SK-N-SH (cell line): ENCODE results near the gene SHISA8. TPM values are rescaled to one million over a fixed set of nuclear protein-coding genes. Genes with fewer than 3 reads are reported as not detected.

Experiments
- CTCF ChIA-PET: fragments of 300-600, 350-600 bp; formaldehyde crosslinking; extraction: SDS; loops from one replicate; lab custom pipeline; 2021; lab: Yijun Ruan, JAX
- POLR2A ChIA-PET: fragments of 350-600 bp; sonication (Branson Sonifier 250); formaldehyde crosslinking; extraction: SDS; loops from one replicate; lab custom pipeline; 2020; ENCODE audit warnings: antibody characterized with exemption, inconsistent platforms; lab: Yijun Ruan, JAX
- DNase-seq: peaks from one replicate; pipeline ENCODE4 v3.0.0; 2012
- H2AFZ ChIP-seq: fragments of 200-600 bp; sonication (generic); 2 replicates; pipeline ENCODE4 v1.8.1; 2016; ENCODE audit warnings: antibody characterized with exemption, mild to moderate bottlenecking, low read depth
- H3F3A ChIP-seq: fragments of 200-600 bp; sonication (generic); replicated peaks from 2 replicates; pipeline ENCODE3; 2016; ENCODE audit warnings: antibody characterized with exemption, mild to moderate bottlenecking; ENCODE audit not compliant: insufficient read depth
- H3K27ac ChIP-seq, 2 experiments: fragments of 200-500 bp in 1 of 2; fragments of 200-600 bp in 1 of 2; sonication (Bioruptor generic) in 1 of 2; sonication (generic), shearing (Covaris generic) in 1 of 2; 2 replicates each; pipeline versions ENCODE4 v1.5.1 to v1.6.1; 2014 to 2016; ENCODE audit warnings: low read depth in 2 of 2, inconsistent platforms in 1 of 2, low read length in 1 of 2, mild to moderate bottlenecking in 1 of 2, mixed read lengths in 1 of 2
- H3K27me3 ChIP-seq: fragments of 200-600 bp; sonication (generic), shearing (Covaris generic); 2 replicates; pipeline ENCODE4 v1.6.1; 2016; ENCODE audit warnings: mixed run types; ENCODE audit not compliant: insufficient read depth
- H3K36me3 ChIP-seq, 2 experiments: fragments of 200-500 bp in 1 of 2; fragments of 200-600 bp in 1 of 2; sonication (Bioruptor generic) in 1 of 2; sonication (generic) in 1 of 2; replicated peaks in 1 of 2; 2 replicates each; pipeline versions ENCODE3 to v1.5.1; 2014 to 2016; ENCODE audit warnings: low read length in 1 of 2, mild to moderate bottlenecking in 1 of 2; ENCODE audit not compliant: insufficient read depth in 2 of 2, control insufficient read depth in 1 of 2
- H3K4me1 ChIP-seq, 2 experiments: fragments of 200-500 bp in 1 of 2; fragments of 200-600 bp in 1 of 2; sonication (Bioruptor generic) in 1 of 2; sonication (generic), shearing (Covaris generic) in 1 of 2; 2 replicates each; pipeline versions ENCODE4 v1.5.1 to v1.6.1; 2014 to 2016; ENCODE audit warnings: low read depth in 1 of 2, low read length in 1 of 2, mixed run types in 1 of 2; ENCODE audit not compliant: insufficient read depth in 2 of 2, control insufficient read depth in 1 of 2
- H3K4me2 ChIP-seq: fragments of 200-600 bp; sonication (generic), shearing (Covaris generic); 2 replicates; pipeline ENCODE4 v1.6.1; 2017; ENCODE audit warnings: mixed run types
- H3K4me3 ChIP-seq, 2 experiments: fragments of 200-500 bp in 1 of 2; fragments of 200-600 bp in 1 of 2; sonication (Bioruptor generic) in 1 of 2; sonication (generic), shearing (Covaris generic) in 1 of 2; 2 replicates each; pipeline versions ENCODE4 v1.5.1 to v1.8.1; 2014 to 2016; ENCODE audit warnings: low read depth in 2 of 2, inconsistent platforms in 1 of 2, low read length in 1 of 2, mild to moderate bottlenecking in 1 of 2, mixed read lengths in 1 of 2, moderate library complexity in 1 of 2
- H3K79me2 ChIP-seq: fragments of 200-600 bp; sonication (generic); 2 replicates; pipeline ENCODE4 v1.8.1; 2017; ENCODE audit warnings: mild to moderate bottlenecking; ENCODE audit not compliant: insufficient read depth
- H3K9ac ChIP-seq: fragments of 200-600 bp; sonication (generic); 2 replicates; pipeline ENCODE4 v1.6.1; 2017; ENCODE audit warnings: mixed run types
- H3K9me2 ChIP-seq: fragments of 200-600 bp; sonication (generic); 2 replicates; pipeline ENCODE4 v1.6.1; 2017; ENCODE audit warnings: mixed run types
- H3K9me3 ChIP-seq: fragments of 200-600 bp; sonication (generic); 2 replicates; pipeline ENCODE4 v1.6.1; 2017; ENCODE audit warnings: mixed run types, mild to moderate bottlenecking, moderate library complexity
- H4K20me1 ChIP-seq: fragments of 200-600 bp; sonication (generic); 2 replicates; pipeline ENCODE4 v1.6.1; 2017; ENCODE audit warnings: mild to moderate bottlenecking, mixed run types; ENCODE audit not compliant: insufficient read depth
- EP300 ChIP-seq, 2 experiments: IDR thresholded peaks; 2 replicates each; pipeline versions ENCODE4 v1.4.0 to v1.6.1; 2012; ENCODE audit warnings: borderline replicate concordance in 1 of 2, low read depth in 1 of 2, low read length in 1 of 2
- EZH2phosphoT487 ChIP-seq: fragments of 200-600 bp; sonication (generic); IDR thresholded peaks from 2 replicates; pipeline ENCODE4 v1.6.1; 2017; ENCODE audit warnings: low read depth, mixed run types, mild to moderate bottlenecking, antibody characterized with exemption, moderate library complexity, borderline replicate concordance
- FOXM1 ChIP-seq: IDR thresholded peaks from 2 replicates; pipeline ENCODE4 v1.4.0; 2012; ENCODE audit warnings: low read depth, mild to moderate bottlenecking
- GATA2 ChIP-seq: sonication (generic); formaldehyde crosslinking; IDR thresholded peaks from 2 replicates; pipeline ENCODE4 v1.5.0; 2020; ENCODE audit warnings: mild to moderate bottlenecking, missing genetic modification reagents
- MEF2A ChIP-seq: IDR thresholded peaks from 2 replicates; pipeline ENCODE4 v1.4.0; 2012; ENCODE audit warnings: low read depth, borderline replicate concordance
- MXI1 ChIP-seq: IDR thresholded peaks from 2 replicates; pipeline ENCODE4 v1.6.1; 2012; ENCODE audit warnings: mild to moderate bottlenecking, low read depth, low read length, improper control_type of control experiment
- NFIC ChIP-seq: IDR thresholded peaks from 2 replicates; pipeline ENCODE4 v1.4.0; 2012; ENCODE audit warnings: borderline replicate concordance
- NRF1 ChIP-seq: IDR thresholded peaks from 2 replicates; pipeline ENCODE4 v1.6.1; 2012; ENCODE audit warnings: low read depth, mild to moderate bottlenecking, low read length
- POLR2AphosphoS5 ChIP-seq: IDR thresholded peaks from 2 replicates; pipeline ENCODE4 v1.6.1; 2012; ENCODE audit warnings: low read depth, low read length
- TCF12 ChIP-seq: IDR thresholded peaks from 2 replicates; pipeline ENCODE4 v1.4.0; 2012
- TEAD4 ChIP-seq: IDR thresholded peaks from 2 replicates; pipeline ENCODE4 v1.4.0; 2012; ENCODE audit warnings: mild to moderate bottlenecking, borderline replicate concordance; ENCODE audit not compliant: insufficient read depth
- YY1 ChIP-seq: IDR thresholded peaks from 2 replicates; pipeline ENCODE4 v1.4.0; 2012; ENCODE audit warnings: low read depth, mild to moderate bottlenecking
- WGBS: methylation state at CpG from one replicate; pipeline ENCODE4 v1.1.6; 2017; ENCODE audit warnings: low lambda C conversion rate; 5-methylcytosine and 5-hydroxymethylcytosine counted together
- polyA plus RNA-seq, 3 experiments: library from polyadenylated mRNA; depleted of rRNA; stranded (reverse); fragments of >200 nt; gene quantifications; 2 replicates each; pipeline ENCODE4 v1.2.3, GENCODE V29; 2012
- TF ChIP-seq, protein P1 (sequence below): IDR thresholded peaks from 2 replicates; pipeline ENCODE4 v1.6.1; 2012; ENCODE audit warnings: mild to moderate bottlenecking, low read depth, low read length, moderate library complexity

Gene SHISA8
- polyA plus RNA-seq, 1 of the 3 experiments (the other 2 are of a cell fraction), result not detected

- TF ChIP-seq FOXM1 (no peak), EZH2phosphoT487 (no peak), MEF2A (no peak), YY1 (no peak)
- TF ChIP-seq, protein P1, sequence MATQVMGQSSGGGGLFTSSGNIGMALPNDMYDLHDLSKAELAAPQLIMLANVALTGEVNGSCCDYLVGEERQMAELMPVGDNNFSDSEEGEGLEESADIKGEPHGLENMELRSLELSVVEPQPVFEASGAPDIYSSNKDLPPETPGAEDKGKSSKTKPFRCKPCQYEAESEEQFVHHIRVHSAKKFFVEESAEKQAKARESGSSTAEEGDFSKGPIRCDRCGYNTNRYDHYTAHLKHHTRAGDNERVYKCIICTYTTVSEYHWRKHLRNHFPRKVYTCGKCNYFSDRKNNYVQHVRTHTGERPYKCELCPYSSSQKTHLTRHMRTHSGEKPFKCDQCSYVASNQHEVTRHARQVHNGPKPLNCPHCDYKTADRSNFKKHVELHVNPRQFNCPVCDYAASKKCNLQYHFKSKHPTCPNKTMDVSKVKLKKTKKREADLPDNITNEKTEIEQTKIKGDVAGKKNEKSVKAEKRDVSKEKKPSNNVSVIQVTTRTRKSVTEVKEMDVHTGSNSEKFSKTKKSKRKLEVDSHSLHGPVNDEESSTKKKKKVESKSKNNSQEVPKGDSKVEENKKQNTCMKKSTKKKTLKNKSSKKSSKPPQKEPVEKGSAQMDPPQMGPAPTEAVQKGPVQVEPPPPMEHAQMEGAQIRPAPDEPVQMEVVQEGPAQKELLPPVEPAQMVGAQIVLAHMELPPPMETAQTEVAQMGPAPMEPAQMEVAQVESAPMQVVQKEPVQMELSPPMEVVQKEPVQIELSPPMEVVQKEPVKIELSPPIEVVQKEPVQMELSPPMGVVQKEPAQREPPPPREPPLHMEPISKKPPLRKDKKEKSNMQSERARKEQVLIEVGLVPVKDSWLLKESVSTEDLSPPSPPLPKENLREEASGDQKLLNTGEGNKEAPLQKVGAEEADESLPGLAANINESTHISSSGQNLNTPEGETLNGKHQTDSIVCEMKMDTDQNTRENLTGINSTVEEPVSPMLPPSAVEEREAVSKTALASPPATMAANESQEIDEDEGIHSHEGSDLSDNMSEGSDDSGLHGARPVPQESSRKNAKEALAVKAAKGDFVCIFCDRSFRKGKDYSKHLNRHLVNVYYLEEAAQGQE, result no peak
- Histone ChIP-seq H3F3A (no peaks in the 10 kb centered on the region), H3K9ac (no peak overlapping the region), H4K20me1 (no peaks in the 10 kb centered on the region), H3K79me2 (no peaks in the 10 kb centered on the region), H3K4me1 (no peaks in the 10 kb centered on the region; a peak in 1 of 4 replicates), H3K9me2 (no peaks in the 10 kb centered on the region), H3K27ac (no peak overlapping the region), H3K9me3 (no peaks in the 10 kb centered on the region), H3K4me3 (no peak overlapping the region), H3K27me3 (peaks cover 26% of the 10 kb centered on the region; the same call in 1 of the 2 replicates), H2AFZ (no peak overlapping the region), H3K4me2 (no peak overlapping the region), H3K36me3 (no peaks in the 10 kb centered on the region)
- ChIA-PET CTCF (no interaction called here), POLR2A (no interaction called here)
- no peak for DNase-seq
- no CpG with 5 or more reads among the region's 55 CpGs for WGBS
Measured at GRCh38 chr22:41909310-41910049, 5.4 kb downstream of the SHISA8 start.

- no peaks in the 10 kb centered on the region; a peak in 1 of 4 replicates for H3K4me1 ChIP-seq
- no peak overlapping the region for H2AFZ ChIP-seq
- no peaks in the 10 kb centered on the region for H3K9me2 ChIP-seq
- peak; percentile 71 for DNase-seq
- H3K27me3 ChIP-seq, result peaks cover 26% of the 10 kb centered on the region; the same call in 1 of the 2 replicates
- POLR2A ChIA-PET, result no interaction called here
- WGBS, result 90% methylated on average over 2 of the region's 14 CpGs
- no peaks in the 10 kb centered on the region for H3K36me3 ChIP-seq
- H3K9me3 ChIP-seq, result no peaks in the 10 kb centered on the region
- no peak overlapping the region for H3K27ac ChIP-seq
- H4K20me1 ChIP-seq, result no peaks in the 10 kb centered on the region
- H3K79me2 ChIP-seq, result no peaks in the 10 kb centered on the region
- H3F3A ChIP-seq, result no peaks in the 10 kb centered on the region
- no peak overlapping the region for H3K4me2 ChIP-seq
- no peak overlapping the region for H3K4me3 ChIP-seq
- H3K9ac ChIP-seq, result no peak overlapping the region
- CTCF ChIA-PET, result interaction anchor here (0.9 to 1.2 kb wide), 2 partner anchors 86 to 211 kb away, joined by 4 read pairs; no protein-coding TSS in a partner anchor
- TF ChIP-seq POLR2AphosphoS5 (no peak), MXI1 (no peak), TCF12 (no peak), FOXM1 (no peak), GATA2 (CRISPR knock-in tag) (no peak), EP300 (IDR thresholded peaks at IDR 0.05; ENCODE audit: borderline replicate concordance in 1 of 2, low read depth in 1 of 2, low read length in 1 of 2) (no peak), NFIC (no peak), TEAD4 (no peak), NRF1 (no peak)
Measured at GRCh38 chr22:41908411-41909309, 6.2 kb downstream of the SHISA8 start.
